Smooth muscle cell (in vitro differentiated cells): Measurements from ENCODE around the gene WASHC2C. TPM values are rescaled to one million over a fixed set of nuclear protein-coding genes. Genes with fewer than 3 reads are reported as not detected.
"Not testable (repeated sequence)": the region's sequence is repeated elsewhere in the genome, so short reads cannot be mapped to it uniquely, and the experiment has no call there.

Source experiments
- DNase-seq: peaks from one replicate; lab custom pipeline; 2025; ENCODE audit not compliant: unreplicated experiment; lab: John Stamatoyannopoulos, UW
- H2AFZ ChIP-seq: fragments of 200-600 bp; sonication (generic); 2 replicates; pipeline ENCODE4 v1.6.0; 2016; ENCODE audit warnings: antibody characterized with exemption, low read depth, mild to moderate bottlenecking
- H3F3A ChIP-seq: fragments of 200-600 bp; sonication (generic); 2 replicates; pipeline ENCODE4 v1.6.0; 2017; ENCODE audit warnings: antibody characterized with exemption, low read depth
- H3K27ac ChIP-seq: fragments of 200-600 bp; sonication (generic); 2 replicates; pipeline ENCODE4 v1.5.1; 2016; ENCODE audit warnings: low read depth, mild to moderate bottlenecking
- H3K27me3 ChIP-seq: fragments of 200-600 bp; sonication (generic); 2 replicates; pipeline ENCODE4 v1.6.1; 2016; ENCODE audit warnings: low read depth, mild to moderate bottlenecking
- H3K36me3 ChIP-seq: fragments of 200-600 bp; sonication (generic); 2 replicates; pipeline ENCODE4 v1.5.1; 2016; ENCODE audit warnings: low read depth
- H3K4me1 ChIP-seq: fragments of 200-600 bp; sonication (generic); 2 replicates; pipeline ENCODE4 v1.5.1; 2016; ENCODE audit warnings: low read depth
- H3K4me2 ChIP-seq: fragments of 200-600 bp; sonication (generic); 2 replicates; pipeline ENCODE4 v1.6.0; 2016; ENCODE audit warnings: mild to moderate bottlenecking
- H3K4me3 ChIP-seq: fragments of 200-600 bp; sonication (generic); 2 replicates; pipeline ENCODE4 v1.5.1; 2016; ENCODE audit warnings: mild to moderate bottlenecking
- H3K79me2 ChIP-seq: fragments of 200-600 bp; sonication (generic); 2 replicates; pipeline ENCODE4 v1.6.0; 2016; ENCODE audit warnings: low read depth, mild to moderate bottlenecking
- H3K9ac ChIP-seq: fragments of 200-600 bp; sonication (generic); 2 replicates; pipeline ENCODE4 v1.6.0; 2016; ENCODE audit warnings: low read depth
- H3K9me3 ChIP-seq: fragments of 200-600 bp; sonication (generic); replicated peaks from 2 replicates; pipeline ENCODE4 v1.5.1; 2016; ENCODE audit warnings: low read depth
- H4K20me1 ChIP-seq: fragments of 200-600 bp; sonication (generic); 2 replicates; pipeline ENCODE4 v1.6.0; 2016; ENCODE audit warnings: low read depth
- WGBS: methylation state at CpG from one replicate; pipeline ENCODE4 v1.1.7; 2016; ENCODE audit warnings: low lambda C conversion rate; 5-methylcytosine and 5-hydroxymethylcytosine counted together
- polyA plus RNA-seq: library from polyadenylated mRNA; unstranded; fragments of >200 nt; fragmentation: Nextera tagmentation; extraction: Ambion mirVana; gene quantifications from 2 replicates; pipeline ENCODE4 v1.2.1, GENCODE V29; 2016
- total RNA-seq: library from RNA; depleted of rRNA; stranded (reverse); fragments of >200 nt; gene quantifications from 2 replicates; pipeline ENCODE4 v1.2.3, GENCODE V29; 2014

Gene WASHC2C
- total RNA-seq: 15.1 and 18.1 TPM in 2 replicates
- 13.3 and 15.9 TPM in 2 replicates for polyA plus RNA-seq

DNA sequence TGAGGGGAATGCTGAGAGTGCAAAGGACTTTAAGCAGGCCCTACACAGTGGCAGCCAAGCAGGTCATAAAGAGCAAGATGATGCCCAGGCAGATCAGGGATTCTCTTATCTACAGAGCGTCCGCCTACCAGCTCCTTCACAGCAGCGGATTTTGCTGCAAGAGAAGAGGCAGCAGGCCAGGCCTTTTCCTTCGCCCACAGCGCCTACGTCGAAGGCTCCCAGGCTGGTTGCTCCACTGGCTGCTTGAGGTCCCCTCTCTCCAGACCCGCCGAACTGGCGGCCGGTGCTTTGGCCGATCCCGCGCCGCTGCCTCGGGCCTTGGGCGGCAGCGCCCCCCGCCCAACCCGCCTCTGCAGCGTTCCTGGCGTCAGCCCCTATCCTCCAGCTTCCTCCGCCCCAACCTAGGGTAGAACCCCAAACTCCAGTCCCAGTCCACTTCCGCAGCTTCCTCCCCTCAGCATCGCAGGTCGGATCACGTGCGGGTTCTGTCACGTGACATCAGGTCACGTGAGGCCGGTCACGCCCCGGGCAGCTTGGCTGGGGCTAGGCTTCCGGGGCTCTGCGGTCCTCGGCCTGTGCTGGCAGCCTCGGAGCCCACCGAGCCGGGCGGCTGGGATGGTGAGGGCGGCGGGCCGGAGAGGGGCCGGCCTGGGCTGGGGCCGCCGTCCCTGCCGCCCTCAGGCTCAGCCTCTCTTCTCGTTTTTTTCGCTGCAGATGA is at the start of gene WASHC2C:
Gene WASHC2C, plus strand, starts transcription at position 564 of the 718 bp plus-strand sequence. Its CDS starts 52 bp downstream, at position 616.
- H3K4me1 ChIP-seq, H3K9me3 ChIP-seq, H3F3A ChIP-seq, H3K36me3 ChIP-seq, H3K79me2 ChIP-seq, H3K27me3 ChIP-seq, H4K20me1 ChIP-seq: not testable (repeated sequence)
- peak within 1 kb of the TSS; percentile 76 for H3K4me3 ChIP-seq
- peak within 1 kb of the TSS; percentile 93 for H3K4me2 ChIP-seq
- peak within 1 kb of the TSS; percentile 82 for H2AFZ ChIP-seq
- H3K27ac ChIP-seq: peak within 1 kb of the TSS; percentile 17
- H3K9ac ChIP-seq: peak within 1 kb of the TSS; percentile 79
- under 1% methylated on average over 38 of the region's 49 CpGs for WGBS
- peak; percentile 67 for DNase-seq

- not testable (repeated sequence) for H3K9me3 ChIP-seq, H4K20me1 ChIP-seq, H3K4me2 ChIP-seq, H3F3A ChIP-seq, H3K4me3 ChIP-seq, H3K27ac ChIP-seq, DNase-seq, H3K79me2 ChIP-seq, H2AFZ ChIP-seq, H3K9ac ChIP-seq, H3K4me1 ChIP-seq, H3K27me3 ChIP-seq, H3K36me3 ChIP-seq
- WGBS: 95% methylated on average over 12 of the region's 14 CpGs
Observed at GRCh38 chr10:45678467-45678866, 48.6 kb upstream of the WASHC2C start.

DNA sequence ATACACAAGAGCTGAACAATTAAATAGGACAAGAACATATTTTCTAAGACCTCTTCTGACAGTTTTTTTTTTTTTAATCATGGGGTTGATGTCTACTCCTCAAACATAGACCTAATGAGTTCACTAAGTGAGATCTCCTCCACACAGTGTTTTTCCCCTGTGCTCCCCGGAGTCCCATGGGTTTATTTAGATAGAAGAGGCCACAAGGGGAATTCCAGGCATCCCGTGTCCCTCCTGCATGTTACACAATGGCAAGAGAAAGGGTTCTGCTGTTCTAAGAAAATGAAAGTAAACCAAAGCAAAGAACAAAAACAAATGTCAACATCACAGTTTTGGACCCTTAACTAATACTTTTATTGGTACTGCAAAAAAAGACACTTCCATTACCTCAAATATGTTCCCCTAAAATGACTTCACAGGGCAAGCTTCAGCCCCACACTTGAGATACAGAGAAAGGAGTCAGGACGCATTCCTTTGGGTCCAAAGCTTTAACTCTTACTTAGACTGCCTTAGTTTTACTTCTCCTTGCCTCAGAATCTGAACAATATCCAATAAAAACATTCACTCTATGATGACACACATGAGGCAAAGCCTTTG is 16.8 kb upstream of the WASHC2C start:
- H4K20me1 ChIP-seq, H3K36me3 ChIP-seq, H3K4me1 ChIP-seq, DNase-seq, H3K4me2 ChIP-seq, H3K79me2 ChIP-seq, H3K27me3 ChIP-seq, H3K4me3 ChIP-seq, H3K27ac ChIP-seq, H2AFZ ChIP-seq, H3K9ac ChIP-seq, H3F3A ChIP-seq, H3K9me3 ChIP-seq: not testable (repeated sequence)
- WGBS: 44% methylated on average over 3 of the region's 3 CpGs

- H3K27ac ChIP-seq, H3K4me1 ChIP-seq, DNase-seq, H3K4me2 ChIP-seq, H3K36me3 ChIP-seq, H3F3A ChIP-seq, H4K20me1 ChIP-seq, H3K9me3 ChIP-seq, H2AFZ ChIP-seq, H3K79me2 ChIP-seq, H3K4me3 ChIP-seq, H3K27me3 ChIP-seq, H3K9ac ChIP-seq: not testable (repeated sequence)
- 68% methylated on average over 3 of the region's 5 CpGs for WGBS
Observed at GRCh38 chr10:45711223-45711622, 15.8 kb upstream of the WASHC2C start.

- not testable (repeated sequence) for H3K79me2 ChIP-seq
- WGBS: 65% methylated on average over 3 of the region's 3 CpGs
Observed at GRCh38 chr10:45717053-45717452, 10.0 kb upstream of the WASHC2C start.

GRCh38 chr10:45717642-45718041 is 9.4 kb upstream of the WASHC2C start:
- not testable (repeated sequence) for H2AFZ ChIP-seq, H4K20me1 ChIP-seq, H3F3A ChIP-seq, H3K4me3 ChIP-seq, H3K4me1 ChIP-seq, H3K9ac ChIP-seq, H3K79me2 ChIP-seq, H3K4me2 ChIP-seq, H3K9me3 ChIP-seq, H3K27ac ChIP-seq, H3K36me3 ChIP-seq, DNase-seq
- WGBS: 71% methylated on average over 1 of the region's 1 CpG
- peaks cover 20% of the 10 kb centered on the region for H3K27me3 ChIP-seq

More at GRCh38 chr10:45717053-45717452, 10.0 kb upstream of the WASHC2C start:
- H2AFZ ChIP-seq, H3K4me1 ChIP-seq, H3K9ac ChIP-seq, H3K9me3 ChIP-seq, H3K27ac ChIP-seq, H3F3A ChIP-seq, DNase-seq, H3K4me2 ChIP-seq, H4K20me1 ChIP-seq, H3K4me3 ChIP-seq, H3K36me3 ChIP-seq: not testable (repeated sequence)
- H3K27me3 ChIP-seq: peaks cover 18% of the 10 kb centered on the region

DNA sequence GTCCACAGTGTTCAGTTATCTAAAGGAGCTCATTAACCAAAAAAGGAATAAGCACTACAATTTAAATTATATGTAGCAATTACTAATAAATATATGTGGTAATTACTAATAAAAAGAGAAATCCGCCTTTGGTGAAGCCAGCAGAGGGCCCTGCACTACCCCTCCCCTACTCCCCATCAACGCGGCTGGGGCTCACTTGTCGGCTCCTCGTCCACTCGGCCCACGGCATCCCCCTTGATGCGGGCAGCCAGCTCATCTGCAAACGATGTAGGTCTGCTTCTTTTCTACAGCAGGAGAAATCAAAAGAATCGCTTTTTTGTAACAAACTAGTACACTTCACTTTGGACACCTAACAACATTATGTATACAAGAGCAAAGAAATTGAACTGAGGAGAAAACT is 5.6 kb upstream of the WASHC2C start:
- H2AFZ ChIP-seq, H3F3A ChIP-seq, H3K36me3 ChIP-seq, H3K4me1 ChIP-seq, H3K27ac ChIP-seq, H3K4me3 ChIP-seq, H3K9ac ChIP-seq, H3K79me2 ChIP-seq, DNase-seq, H3K9me3 ChIP-seq, H4K20me1 ChIP-seq, H3K4me2 ChIP-seq: not testable (repeated sequence)
- WGBS: 70% methylated on average over 10 of the region's 10 CpGs
- H3K27me3 ChIP-seq: peaks cover 13% of the 10 kb centered on the region

- not testable (repeated sequence) for H3K36me3 ChIP-seq, H3K9ac ChIP-seq, H3K4me1 ChIP-seq, H3F3A ChIP-seq, H3K4me2 ChIP-seq, H3K9me3 ChIP-seq, H4K20me1 ChIP-seq, H3K79me2 ChIP-seq, H2AFZ ChIP-seq, DNase-seq, H3K27me3 ChIP-seq, H3K27ac ChIP-seq, H3K4me3 ChIP-seq
- WGBS: 96% methylated on average over 11 of the region's 11 CpGs
Observed at GRCh38 chr10:45723851-45724250, 3.2 kb upstream of the WASHC2C start.
